Inferior parietal cortex (tissue), 1 donor: ENCODE results near the gene NSL1.

ENCODE experiments used
- DNase-seq: peaks from one replicate; pipeline ENCODE4 v3.0.0-alpha.2; 2016; ENCODE audit errors: extremely low spot score

The NSL1 gene

DNA sequence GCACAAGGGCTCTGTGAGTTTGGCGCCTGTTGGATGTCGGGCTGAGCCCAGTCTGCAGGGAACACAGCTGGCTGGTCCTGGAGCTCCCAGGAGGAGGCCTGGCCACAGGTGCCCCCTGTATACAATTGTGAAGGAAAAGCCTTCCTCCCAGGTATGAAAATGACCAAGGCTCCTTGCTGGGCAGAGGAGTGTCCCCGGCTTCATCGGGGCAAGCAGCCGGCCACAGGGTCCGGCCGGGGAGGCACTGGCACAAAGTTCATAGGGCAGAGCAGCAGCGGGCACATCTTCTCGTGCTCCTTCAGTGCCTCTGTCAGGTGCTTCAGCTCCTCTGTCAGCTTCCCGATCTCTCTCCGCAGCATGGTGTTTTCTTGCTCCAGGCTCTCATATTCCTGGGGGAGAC is 105.0 kb downstream of the NSL1 start:
- DNase-seq, result no peak

DNA sequence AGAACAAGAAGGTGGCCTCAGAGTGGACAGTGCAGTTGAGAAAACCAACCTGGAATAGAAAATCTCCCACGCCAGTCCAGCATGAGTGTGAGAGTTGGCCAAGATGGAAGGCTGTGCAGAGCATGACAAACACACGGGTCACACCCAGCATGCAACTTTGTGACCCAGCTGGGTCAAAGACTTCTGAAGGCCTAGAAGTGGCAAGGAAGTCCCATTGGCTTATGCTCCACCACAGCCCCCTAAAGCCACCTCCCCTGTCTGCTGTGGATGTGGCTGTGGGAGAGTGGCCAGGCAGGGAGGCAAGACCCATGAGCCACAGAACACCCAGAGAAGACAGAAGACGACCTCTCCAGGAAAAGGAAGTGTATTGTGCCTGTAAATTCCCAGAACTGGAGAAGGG is 105.5 kb downstream of the NSL1 start:
- no peak for DNase-seq

DNA sequence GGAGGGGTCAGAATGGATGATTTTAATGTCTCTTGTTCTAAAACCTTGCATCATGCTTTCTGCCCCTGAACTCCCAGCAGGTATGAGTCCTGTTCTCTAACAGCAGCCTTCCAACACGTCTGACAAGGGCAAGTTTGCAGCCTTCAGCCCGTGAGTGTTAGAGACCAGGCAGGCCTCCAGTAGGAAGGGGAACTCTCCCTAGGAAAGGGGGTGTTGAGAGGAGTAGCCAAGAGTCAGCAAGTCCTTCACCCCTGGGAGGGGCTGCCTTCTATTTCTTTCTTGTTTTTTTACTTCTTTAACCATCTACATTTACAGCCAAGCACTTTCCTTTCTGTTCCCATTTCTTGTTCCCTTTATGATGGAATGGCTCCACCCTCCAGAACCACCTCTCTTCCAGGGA is 106.1 kb downstream of the NSL1 start:
- no peak for DNase-seq

DNA sequence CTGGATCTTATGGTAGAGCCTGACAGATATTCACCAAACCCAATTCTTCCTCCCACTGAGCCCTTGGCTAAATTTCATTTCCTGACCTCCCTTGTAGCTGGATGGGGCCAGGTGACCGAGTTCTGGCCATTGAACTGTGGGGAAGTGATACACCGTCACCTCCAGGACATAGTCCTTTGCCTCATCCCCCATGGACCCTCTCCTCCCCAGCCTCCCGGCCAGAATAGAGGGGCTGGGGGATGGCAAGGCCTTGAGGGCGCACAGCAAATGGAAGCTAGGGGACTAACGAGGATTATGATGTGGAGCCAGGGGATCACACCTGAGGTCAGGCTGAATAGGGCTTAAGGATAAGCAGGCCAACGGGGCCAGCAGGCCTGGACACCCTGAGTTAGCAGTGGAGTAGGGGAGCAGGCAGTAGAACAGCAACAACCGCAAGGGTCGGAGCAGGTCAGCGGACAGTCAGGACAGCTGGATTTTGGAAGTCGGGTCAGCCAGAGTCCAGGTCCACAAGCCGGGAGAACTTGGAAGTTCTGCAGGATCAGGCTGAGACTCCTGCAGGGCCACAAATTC is 107.0 kb downstream of the NSL1 start:
- DNase-seq, result no peak

DNA sequence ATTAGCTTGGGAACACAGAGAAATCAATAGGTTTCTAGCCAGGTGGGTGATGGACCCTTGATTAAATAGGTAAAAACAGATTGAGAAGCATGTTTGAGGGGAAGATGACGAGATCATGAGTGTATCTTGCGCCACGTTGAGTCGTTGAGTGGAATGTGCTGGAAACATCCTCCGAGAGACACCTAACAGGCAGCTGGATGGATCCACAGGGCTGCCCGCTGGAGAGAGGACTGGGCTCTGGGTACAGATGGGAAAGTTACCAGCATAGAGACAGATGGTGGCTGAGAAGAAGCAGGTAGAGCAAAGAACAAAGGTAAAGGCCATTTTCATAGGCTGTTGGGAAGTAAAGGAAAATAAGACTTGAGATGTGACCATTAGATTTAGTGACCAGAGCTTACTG is 107.5 kb downstream of the NSL1 start:
- DNase-seq, result no peak

DNA sequence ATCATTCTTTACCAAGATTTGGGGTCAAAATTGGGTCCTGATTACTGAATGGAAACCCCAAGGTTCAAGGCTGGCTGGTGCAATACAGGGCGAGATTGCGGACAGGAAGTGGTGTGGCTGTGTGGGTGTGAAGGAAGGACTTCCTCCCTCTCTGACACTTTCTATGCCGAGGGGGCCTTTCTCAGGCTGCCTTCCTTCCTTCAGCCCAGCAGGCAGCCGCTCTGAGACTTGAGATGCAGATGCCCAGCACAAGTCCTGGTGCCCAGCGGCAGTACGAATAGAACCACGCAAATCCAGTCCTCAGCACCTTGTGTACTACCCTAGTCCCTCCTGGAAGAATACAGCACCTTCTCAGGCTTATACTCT is 108.2 kb downstream of the NSL1 start:
- no peak for DNase-seq

DNA sequence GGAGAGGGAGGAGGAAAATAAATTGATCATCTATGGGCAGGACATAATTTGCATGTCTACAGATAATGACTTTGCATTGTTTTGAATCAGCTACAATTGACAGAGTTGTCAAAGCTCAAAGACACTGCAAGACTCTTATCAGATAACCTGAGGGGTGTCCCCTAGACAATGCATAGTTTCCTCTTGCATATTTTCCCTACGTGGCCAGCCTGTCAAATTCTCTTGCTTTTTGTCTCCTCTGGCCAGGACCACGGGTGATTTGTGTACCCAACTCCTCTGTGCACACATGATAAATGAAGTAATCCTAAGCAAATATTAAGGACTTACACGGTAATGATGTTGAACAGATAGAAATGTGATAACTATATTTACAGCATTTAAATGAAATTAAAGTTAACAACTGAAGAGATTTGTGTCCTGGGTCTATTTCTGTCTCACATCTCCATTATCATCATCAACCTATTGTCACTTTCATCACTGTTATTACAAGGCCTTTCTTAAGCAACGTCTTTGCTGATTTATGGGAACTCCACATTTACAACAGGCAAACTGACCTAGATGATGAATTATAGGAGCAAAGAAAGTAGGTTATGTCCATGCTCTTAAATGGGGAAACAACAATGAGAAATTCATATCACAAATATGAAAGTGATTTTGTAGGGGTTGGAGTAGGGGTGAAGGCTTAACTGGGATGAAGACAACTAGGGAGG is 110.7 kb downstream of the NSL1 start:
- DNase-seq, result no peak

DNA sequence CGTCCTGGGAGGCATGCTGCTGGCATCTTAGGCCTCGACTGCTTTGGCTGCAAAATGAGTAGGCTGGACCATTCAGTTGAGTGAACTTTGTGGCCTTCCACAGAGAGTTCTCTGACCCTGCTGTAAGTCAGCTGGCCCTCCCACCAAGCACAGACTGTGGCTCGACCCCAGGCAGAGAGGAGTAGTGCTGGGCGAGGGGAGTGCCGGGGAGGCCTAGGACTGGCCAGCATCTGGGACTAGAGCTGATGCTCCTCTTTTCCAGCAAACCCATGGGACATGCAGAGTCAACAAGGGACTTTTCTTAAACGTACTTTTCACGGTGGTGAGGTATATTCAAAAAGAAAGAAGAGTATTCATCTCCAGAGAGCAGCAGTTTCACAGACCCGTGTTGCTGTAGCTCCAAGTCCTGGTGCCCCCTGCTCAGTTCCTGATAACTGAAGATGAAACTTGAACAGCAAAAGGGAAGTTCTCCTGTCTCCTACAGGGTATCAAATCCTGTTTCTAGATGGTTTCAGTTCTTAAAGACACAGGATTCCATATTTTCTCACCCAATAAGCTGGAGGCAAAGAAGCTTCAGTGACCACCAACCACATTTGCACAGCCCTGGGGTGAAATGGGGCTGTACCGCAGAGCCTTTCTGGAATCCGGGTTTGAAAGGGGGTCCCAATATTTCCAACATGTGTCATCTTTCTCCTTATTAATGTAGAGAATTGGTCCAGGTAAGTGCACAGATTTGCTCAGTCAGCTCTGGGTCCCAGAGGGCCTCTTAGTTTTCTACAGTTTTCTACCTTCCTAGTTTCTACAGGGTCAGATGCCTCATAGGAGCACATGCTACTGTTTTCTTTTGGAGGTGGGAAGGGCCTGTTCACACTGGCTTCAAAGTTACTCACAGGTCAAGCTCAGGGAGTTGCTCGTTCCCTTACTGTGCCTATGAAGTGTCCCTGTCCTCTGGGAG is 112.8 kb downstream of the NSL1 start:
- no peak for DNase-seq

DNA sequence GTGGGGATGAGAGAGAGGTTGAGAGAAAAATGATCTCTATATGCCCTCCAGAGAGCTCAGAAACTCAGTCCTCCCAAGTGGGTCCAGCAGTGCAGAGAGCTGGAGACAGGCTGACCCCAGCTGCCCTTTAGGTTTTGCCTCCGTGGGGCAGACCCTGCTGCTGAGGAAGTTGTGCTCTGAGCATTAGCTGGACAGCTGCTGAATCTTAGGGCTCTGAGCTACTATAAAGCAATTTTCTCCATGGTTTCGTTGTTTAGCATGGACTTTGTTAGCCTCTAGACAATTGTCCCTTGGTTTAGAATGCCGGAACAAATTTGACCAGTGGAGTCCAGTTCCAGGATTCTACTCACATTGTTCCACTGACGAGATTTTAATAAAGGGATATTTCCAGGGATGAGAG is 114.0 kb downstream of the NSL1 start:
- no peak for DNase-seq

DNA sequence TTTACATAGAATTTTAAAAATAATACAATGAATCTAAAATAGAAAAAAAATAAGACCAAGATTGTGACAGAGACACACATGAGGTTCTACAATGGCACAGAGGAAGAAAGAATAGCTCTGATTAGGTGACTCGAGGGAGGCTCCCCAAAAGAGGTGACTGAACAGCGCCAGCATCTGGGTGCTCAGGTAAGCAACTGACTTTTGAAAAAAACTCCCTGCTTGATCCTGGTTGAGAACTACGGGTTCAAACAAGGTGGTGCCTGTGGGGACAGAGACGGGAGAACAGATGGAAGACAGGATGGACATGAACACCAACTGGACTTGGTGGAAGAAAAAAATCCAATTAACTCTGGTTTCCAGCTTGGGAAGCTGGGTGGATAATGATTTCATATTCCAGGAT is 114.4 kb downstream of the NSL1 start:
- DNase-seq, result no peak
